SK-N-SH (cell line): ENCODE results near the gene MRPL14. TPM values are rescaled to one million over a fixed set of nuclear protein-coding genes. Genes with fewer than 3 reads are reported as not detected.
A peak's percentile ranks its signal among the peaks of the same experiment; 100 is the strongest.

Source experiments
- CTCF ChIA-PET: fragments of 300-600, 350-600 bp; formaldehyde crosslinking; extraction: SDS; loops from one replicate; lab custom pipeline; 2021; lab: Yijun Ruan, JAX
- POLR2A ChIA-PET: fragments of 350-600 bp; sonication (Branson Sonifier 250); formaldehyde crosslinking; extraction: SDS; loops from one replicate; lab custom pipeline; 2020; ENCODE audit warnings: antibody characterized with exemption, inconsistent platforms; lab: Yijun Ruan, JAX
- DNase-seq: peaks from one replicate; pipeline ENCODE4 v3.0.0; 2012
- H2AFZ ChIP-seq: fragments of 200-600 bp; sonication (generic); 2 replicates; pipeline ENCODE4 v1.8.1; 2016; ENCODE audit warnings: antibody characterized with exemption, mild to moderate bottlenecking, low read depth
- H3F3A ChIP-seq: fragments of 200-600 bp; sonication (generic); replicated peaks from 2 replicates; pipeline ENCODE3; 2016; ENCODE audit warnings: antibody characterized with exemption, mild to moderate bottlenecking; ENCODE audit not compliant: insufficient read depth
- H3K27ac ChIP-seq, 2 experiments: fragments of 200-500 bp in 1 of 2; fragments of 200-600 bp in 1 of 2; sonication (Bioruptor generic) in 1 of 2; sonication (generic), shearing (Covaris generic) in 1 of 2; 2 replicates each; pipeline versions ENCODE4 v1.5.1 to v1.6.1; 2014 to 2016; ENCODE audit warnings: low read depth in 2 of 2, inconsistent platforms in 1 of 2, low read length in 1 of 2, mild to moderate bottlenecking in 1 of 2, mixed read lengths in 1 of 2
- H3K27me3 ChIP-seq: fragments of 200-600 bp; sonication (generic), shearing (Covaris generic); 2 replicates; pipeline ENCODE4 v1.6.1; 2016; ENCODE audit warnings: mixed run types; ENCODE audit not compliant: insufficient read depth
- H3K36me3 ChIP-seq, 2 experiments: fragments of 200-500 bp in 1 of 2; fragments of 200-600 bp in 1 of 2; sonication (Bioruptor generic) in 1 of 2; sonication (generic) in 1 of 2; replicated peaks in 1 of 2; 2 replicates each; pipeline versions ENCODE3 to v1.5.1; 2014 to 2016; ENCODE audit warnings: low read length in 1 of 2, mild to moderate bottlenecking in 1 of 2; ENCODE audit not compliant: insufficient read depth in 2 of 2, control insufficient read depth in 1 of 2
- H3K4me1 ChIP-seq, 2 experiments: fragments of 200-500 bp in 1 of 2; fragments of 200-600 bp in 1 of 2; sonication (Bioruptor generic) in 1 of 2; sonication (generic), shearing (Covaris generic) in 1 of 2; 2 replicates each; pipeline versions ENCODE4 v1.5.1 to v1.6.1; 2014 to 2016; ENCODE audit warnings: low read depth in 1 of 2, low read length in 1 of 2, mixed run types in 1 of 2; ENCODE audit not compliant: insufficient read depth in 2 of 2, control insufficient read depth in 1 of 2
- H3K4me2 ChIP-seq: fragments of 200-600 bp; sonication (generic), shearing (Covaris generic); 2 replicates; pipeline ENCODE4 v1.6.1; 2017; ENCODE audit warnings: mixed run types
- H3K4me3 ChIP-seq, 2 experiments: fragments of 200-500 bp in 1 of 2; fragments of 200-600 bp in 1 of 2; sonication (Bioruptor generic) in 1 of 2; sonication (generic), shearing (Covaris generic) in 1 of 2; 2 replicates each; pipeline versions ENCODE4 v1.5.1 to v1.8.1; 2014 to 2016; ENCODE audit warnings: low read depth in 2 of 2, inconsistent platforms in 1 of 2, low read length in 1 of 2, mild to moderate bottlenecking in 1 of 2, mixed read lengths in 1 of 2, moderate library complexity in 1 of 2
- H3K79me2 ChIP-seq: fragments of 200-600 bp; sonication (generic); 2 replicates; pipeline ENCODE4 v1.8.1; 2017; ENCODE audit warnings: mild to moderate bottlenecking; ENCODE audit not compliant: insufficient read depth
- H3K9ac ChIP-seq: fragments of 200-600 bp; sonication (generic); 2 replicates; pipeline ENCODE4 v1.6.1; 2017; ENCODE audit warnings: mixed run types
- H3K9me2 ChIP-seq: fragments of 200-600 bp; sonication (generic); 2 replicates; pipeline ENCODE4 v1.6.1; 2017; ENCODE audit warnings: mixed run types
- H3K9me3 ChIP-seq: fragments of 200-600 bp; sonication (generic); 2 replicates; pipeline ENCODE4 v1.6.1; 2017; ENCODE audit warnings: mixed run types, mild to moderate bottlenecking, moderate library complexity
- H4K20me1 ChIP-seq: fragments of 200-600 bp; sonication (generic); 2 replicates; pipeline ENCODE4 v1.6.1; 2017; ENCODE audit warnings: mild to moderate bottlenecking, mixed run types; ENCODE audit not compliant: insufficient read depth
- CTCF ChIP-seq: fragments of 200-600 bp; sonication (generic); IDR thresholded peaks from 2 replicates; pipeline ENCODE4 v1.6.1; 2017; ENCODE audit warnings: antibody characterized with exemption, mild to moderate bottlenecking, moderate library complexity
- EZH2phosphoT487 ChIP-seq: fragments of 200-600 bp; sonication (generic); IDR thresholded peaks from 2 replicates; pipeline ENCODE4 v1.6.1; 2017; ENCODE audit warnings: low read depth, mixed run types, mild to moderate bottlenecking, antibody characterized with exemption, moderate library complexity, borderline replicate concordance
- IRF3 ChIP-seq: fragments of 150-350 bp; IDR thresholded peaks from 2 replicates; pipeline ENCODE4 v1.6.1; 2016; ENCODE audit warnings: mild to moderate bottlenecking, low read depth, low read length
- NFIC ChIP-seq: IDR thresholded peaks from 2 replicates; pipeline ENCODE4 v1.4.0; 2012; ENCODE audit warnings: borderline replicate concordance
- NRF1 ChIP-seq: IDR thresholded peaks from 2 replicates; pipeline ENCODE4 v1.6.1; 2012; ENCODE audit warnings: low read depth, mild to moderate bottlenecking, low read length
- RAD21 ChIP-seq: IDR thresholded peaks from 2 replicates; pipeline ENCODE4 v1.6.1; 2012; ENCODE audit warnings: mild to moderate bottlenecking, low read length
- REST ChIP-seq: IDR thresholded peaks from 2 replicates; pipeline ENCODE4 v1.6.1; 2012; ENCODE audit warnings: mild to moderate bottlenecking, low read depth, low read length, moderate library complexity
- TAF1 ChIP-seq: IDR thresholded peaks from 2 replicates; pipeline ENCODE4 v1.6.1; 2012; ENCODE audit warnings: low read depth, mild to moderate bottlenecking, low read length, moderate library complexity, borderline replicate concordance
- WGBS: methylation state at CpG from one replicate; pipeline ENCODE4 v1.1.6; 2017; ENCODE audit warnings: low lambda C conversion rate; 5-methylcytosine and 5-hydroxymethylcytosine counted together
- polyA plus RNA-seq, 3 experiments: library from polyadenylated mRNA; depleted of rRNA; stranded (reverse); fragments of >200 nt; gene quantifications; 2 replicates each; pipeline ENCODE4 v1.2.3, GENCODE V29; 2012

The MRPL14 gene
- polyA plus RNA-seq, 1 of the 3 experiments (the other 2 are of a cell fraction) = 97.0 TPM

- no peak for TF ChIP-seq NRF1
Observed at GRCh38 chr6:44076356-44077213, 50.7 kb downstream of the MRPL14 start (continued).

GRCh38 chr6:44075647-44076355 is 51.5 kb downstream of the MRPL14 start:
- no peaks in the 10 kb centered on the region for H4K20me1 ChIP-seq
- TF ChIP-seq TAF1 = no peak
- no peak for TF ChIP-seq REST
- no peak for TF ChIP-seq IRF3
- no peak for TF ChIP-seq CTCF
- TF ChIP-seq RAD21 = no peak
- TF ChIP-seq EZH2phosphoT487 = no peak
- TF ChIP-seq NFIC = no peak
- TF ChIP-seq, all 33 proteins: peak for 0
- CTCF ChIA-PET = interaction anchor here (0.6 to 12.1 kb wide), 44 partner anchors 9 to 567 kb away, joined by 3 to 212 read pairs (median 6); partner anchors contain the start of gene VEGFA
- no peaks in the 10 kb centered on the region for H3K79me2 ChIP-seq
- 95% methylated on average over 2 of the region's 2 CpGs for WGBS
- no peaks in the 10 kb centered on the region for H3K9me2 ChIP-seq
- no peaks in the 10 kb centered on the region for H3K36me3 ChIP-seq
- H3K4me1 ChIP-seq = peaks cover 35 to 72% of the 10 kb centered on the region in 2 experiments
- H3K4me2 ChIP-seq = no peak overlapping the region
- POLR2A ChIA-PET = interaction anchor here (0.7 to 5.3 kb wide), 10 partner anchors 18 to 440 kb away, joined by 3 to 60 read pairs (median 6); partner anchors contain the start of genes MAD2L1BP, SLC29A1 and VEGFA
- no peak overlapping the region for H3K9ac ChIP-seq
- peaks cover 22% of the 10 kb centered on the region for H3F3A ChIP-seq
- no peaks in the 10 kb centered on the region for H3K27me3 ChIP-seq
- H3K9me3 ChIP-seq = no peaks in the 10 kb centered on the region
- H3K27ac ChIP-seq = peak overlapping the region in 1 of 2 experiments; percentile 99; a peak in 2 of 4 replicates
- H2AFZ ChIP-seq = no peak overlapping the region
- no peak for DNase-seq
- no peak overlapping the region for H3K4me3 ChIP-seq
